Mammary epithelial cell (primary cell): ENCODE measurements around the gene PPME1.

Source experiments
- EZH2 ChIP-seq: IDR thresholded peaks from 2 replicates; pipeline ENCODE4 v1.6.1; 2012; ENCODE audit warnings: low read length, inconsistent platforms, borderline replicate concordance
- TF ChIP-seq, protein P1 (sequence below), 2 donors: IDR thresholded peaks in 1 of 2; conservative IDR thresholded peaks in 1 of 2; 2 replicates each; pipeline ENCODE4 v1.5.1; 2011 to 2012; ENCODE audit warnings: inconsistent platforms in 2 of 2, low read length in 2 of 2, mild to moderate bottlenecking in 2 of 2, control low read depth in 1 of 2, low read depth in 1 of 2; ENCODE audit not compliant: insufficient read depth in 1 of 2; ENCODE audit errors: extremely low read depth in 1 of 2

DNA sequence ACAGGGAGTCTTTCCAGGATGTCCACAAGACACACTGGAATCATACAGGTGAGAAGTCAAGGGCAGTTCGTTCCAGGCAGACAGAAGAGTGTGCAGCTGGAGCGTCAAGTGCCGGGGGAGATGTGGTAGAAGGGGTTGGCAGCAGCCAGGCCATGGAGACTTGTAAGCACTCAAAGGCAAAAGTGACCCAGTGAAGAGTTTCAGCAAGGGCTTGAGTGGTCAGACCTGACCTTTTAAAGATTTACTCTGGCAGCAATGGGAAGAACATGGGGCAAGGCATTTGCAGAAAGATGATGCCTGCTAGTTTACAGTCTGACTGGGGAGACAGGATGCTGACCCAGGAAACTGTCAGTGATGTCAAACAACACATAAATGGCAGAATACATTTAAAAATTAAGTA is 111.3 kb downstream of the PPME1 start:
- TF ChIP-seq, protein P1, sequence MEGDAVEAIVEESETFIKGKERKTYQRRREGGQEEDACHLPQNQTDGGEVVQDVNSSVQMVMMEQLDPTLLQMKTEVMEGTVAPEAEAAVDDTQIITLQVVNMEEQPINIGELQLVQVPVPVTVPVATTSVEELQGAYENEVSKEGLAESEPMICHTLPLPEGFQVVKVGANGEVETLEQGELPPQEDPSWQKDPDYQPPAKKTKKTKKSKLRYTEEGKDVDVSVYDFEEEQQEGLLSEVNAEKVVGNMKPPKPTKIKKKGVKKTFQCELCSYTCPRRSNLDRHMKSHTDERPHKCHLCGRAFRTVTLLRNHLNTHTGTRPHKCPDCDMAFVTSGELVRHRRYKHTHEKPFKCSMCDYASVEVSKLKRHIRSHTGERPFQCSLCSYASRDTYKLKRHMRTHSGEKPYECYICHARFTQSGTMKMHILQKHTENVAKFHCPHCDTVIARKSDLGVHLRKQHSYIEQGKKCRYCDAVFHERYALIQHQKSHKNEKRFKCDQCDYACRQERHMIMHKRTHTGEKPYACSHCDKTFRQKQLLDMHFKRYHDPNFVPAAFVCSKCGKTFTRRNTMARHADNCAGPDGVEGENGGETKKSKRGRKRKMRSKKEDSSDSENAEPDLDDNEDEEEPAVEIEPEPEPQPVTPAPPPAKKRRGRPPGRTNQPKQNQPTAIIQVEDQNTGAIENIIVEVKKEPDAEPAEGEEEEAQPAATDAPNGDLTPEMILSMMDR (conservative IDR thresholded peaks at IDR 0.05 in 1 of 2, IDR thresholded peaks at IDR 0.05 in 1 of 2; ENCODE audit: extremely low read depth in 1 of 2, insufficient read depth in 1 of 2, low read depth in 1 of 2, low read length in 2 of 2) = no peak
- TF ChIP-seq EZH2 = no peak
